Bone marrow (tissue), 2 donors: Measurements from ENCODE around the gene KIAA1191.
"Not testable (repeated sequence)": the region's sequence is repeated elsewhere in the genome, so short reads cannot be mapped to it uniquely, and the experiment has no call there.

Experiments used
- DNase-seq, 2 donors: peaks; one replicate each; lab custom pipeline; 2025; lab: John Stamatoyannopoulos, UW

Gene KIAA1191, protein sequence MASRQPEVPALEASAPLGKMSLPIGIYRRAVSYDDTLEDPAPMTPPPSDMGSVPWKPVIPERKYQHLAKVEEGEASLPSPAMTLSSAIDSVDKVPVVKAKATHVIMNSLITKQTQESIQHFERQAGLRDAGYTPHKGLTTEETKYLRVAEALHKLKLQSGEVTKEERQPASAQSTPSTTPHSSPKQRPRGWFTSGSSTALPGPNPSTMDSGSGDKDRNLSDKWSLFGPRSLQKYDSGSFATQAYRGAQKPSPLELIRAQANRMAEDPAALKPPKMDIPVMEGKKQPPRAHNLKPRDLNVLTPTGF

GRCh38 chr5:176361437-176362232 lies at the start of gene KIAA1191:
Gene KIAA1191, minus strand, starts transcription at chr5:176361764. Its CDS starts 2,256 bp downstream, at chr5:176359508.
- DNase-seq, result peak; percentile 70 to 95

- DNase-seq, result no peak
These were observed 49.1 kb upstream of the KIAA1191 start for GRCh38 chr5:176410486-176411180.

GRCh38 chr5:176409765-176410164 lies 48.2 kb upstream of the KIAA1191 start:
- DNase-seq, result no peak

- no peak for DNase-seq
These were observed 47.0 kb upstream of the KIAA1191 start for GRCh38 chr5:176408590-176408989.

DNA sequence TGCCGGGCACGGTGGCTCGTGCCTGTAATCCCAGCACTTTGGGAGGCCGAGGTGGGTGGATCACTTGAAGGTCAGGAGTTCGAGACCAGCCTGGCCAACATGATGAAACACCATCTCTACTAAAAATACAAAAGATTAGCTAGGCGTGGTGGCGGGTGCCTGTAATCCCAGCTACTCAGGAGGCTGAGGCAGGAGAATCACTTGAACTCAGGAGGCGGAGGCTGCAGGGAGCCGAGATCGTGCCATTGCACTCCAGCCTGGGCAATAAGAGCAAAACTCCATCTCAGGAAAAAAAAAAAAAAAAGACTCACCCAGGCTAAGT lies 46.6 kb upstream of the KIAA1191 start:
- not testable (repeated sequence) for DNase-seq

DNA sequence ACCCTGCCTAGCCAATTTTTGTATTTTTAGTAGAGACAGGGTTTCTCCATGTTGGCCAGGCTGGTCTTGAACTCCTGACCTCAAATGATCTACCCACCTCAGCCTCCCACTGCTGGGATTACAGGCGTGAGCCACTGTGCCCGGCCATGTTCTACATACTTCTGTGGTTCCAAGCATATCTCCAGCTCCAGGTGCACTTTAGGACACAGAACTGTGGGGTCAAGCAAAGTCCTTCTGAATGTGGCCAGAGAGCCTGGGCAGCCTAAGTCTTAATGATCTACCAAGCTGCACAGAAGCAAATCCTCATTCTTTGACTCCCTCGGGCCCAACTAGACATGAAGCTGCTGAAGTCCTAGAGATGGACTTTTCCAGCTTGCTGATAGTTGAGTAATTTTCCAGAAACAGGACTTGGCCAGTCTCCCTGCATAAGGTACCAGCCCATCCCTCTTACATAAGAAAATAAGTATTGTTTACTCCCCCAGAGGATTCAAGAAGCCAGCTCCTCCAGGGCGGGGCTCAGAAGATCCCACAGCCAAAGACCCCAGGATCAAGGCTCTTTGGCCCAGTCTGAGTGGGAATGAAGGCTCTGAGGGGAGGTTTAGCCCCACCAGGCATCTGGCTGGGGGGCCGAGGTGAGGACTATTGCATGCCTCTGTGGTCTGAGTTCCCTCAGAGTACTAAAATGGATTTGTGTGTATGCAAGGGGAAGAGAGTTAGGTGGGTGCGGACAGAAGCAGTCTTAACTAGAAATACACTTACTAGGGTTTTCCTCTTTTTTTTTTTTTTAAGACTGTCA lies 46.1 kb upstream of the KIAA1191 start:
- DNase-seq, result no peak

GRCh38 chr5:176406436-176407052 lies 45.0 kb upstream of the KIAA1191 start:
- no peak for DNase-seq

- no peak for DNase-seq
These were observed 44.3 kb upstream of the KIAA1191 start for GRCh38 chr5:176405656-176406435.

DNA sequence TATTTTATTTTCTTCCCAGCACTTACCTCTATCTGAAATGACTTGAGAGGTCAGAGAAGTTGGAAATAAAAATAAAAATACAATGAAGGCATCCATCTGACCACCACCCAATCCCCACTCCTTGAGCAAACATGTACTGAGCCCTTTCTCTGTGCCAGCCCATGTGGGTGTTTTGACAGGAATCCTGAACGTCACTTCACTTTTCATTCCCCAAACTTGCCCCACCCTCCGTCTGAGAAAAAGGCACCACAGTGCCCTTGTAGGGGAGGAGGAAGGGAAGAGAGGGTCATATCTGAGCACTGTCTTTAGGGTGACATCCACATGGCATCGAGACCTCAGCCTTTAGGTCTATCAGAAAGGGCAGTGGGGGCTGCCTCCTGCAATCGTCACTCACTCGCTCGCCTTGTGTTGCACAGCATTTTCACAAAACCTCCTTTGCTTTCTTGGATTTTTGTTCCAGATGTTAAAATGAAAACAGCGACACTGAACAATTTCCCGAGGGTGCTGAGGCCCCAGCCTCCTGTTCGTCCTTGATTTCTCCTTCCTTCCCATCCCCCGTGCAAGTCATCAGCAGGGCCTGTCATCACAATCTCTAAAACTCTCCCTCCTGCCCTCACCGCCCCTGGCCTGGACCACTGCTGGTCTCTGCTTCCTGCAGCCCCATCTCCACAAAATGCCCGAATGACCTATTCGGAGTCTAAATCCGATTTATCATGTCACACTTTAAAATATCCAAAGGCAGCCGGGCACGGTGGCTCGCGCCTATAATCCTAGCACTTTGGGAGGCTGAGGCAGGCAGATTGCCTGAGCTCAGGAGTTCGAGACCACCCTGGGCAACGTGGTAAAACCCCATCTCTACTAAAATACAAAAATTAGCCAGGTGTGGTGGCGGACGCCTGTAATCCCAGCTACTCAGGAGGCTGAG lies 40.0 kb upstream of the KIAA1191 start:
- DNase-seq, result no peak

DNA sequence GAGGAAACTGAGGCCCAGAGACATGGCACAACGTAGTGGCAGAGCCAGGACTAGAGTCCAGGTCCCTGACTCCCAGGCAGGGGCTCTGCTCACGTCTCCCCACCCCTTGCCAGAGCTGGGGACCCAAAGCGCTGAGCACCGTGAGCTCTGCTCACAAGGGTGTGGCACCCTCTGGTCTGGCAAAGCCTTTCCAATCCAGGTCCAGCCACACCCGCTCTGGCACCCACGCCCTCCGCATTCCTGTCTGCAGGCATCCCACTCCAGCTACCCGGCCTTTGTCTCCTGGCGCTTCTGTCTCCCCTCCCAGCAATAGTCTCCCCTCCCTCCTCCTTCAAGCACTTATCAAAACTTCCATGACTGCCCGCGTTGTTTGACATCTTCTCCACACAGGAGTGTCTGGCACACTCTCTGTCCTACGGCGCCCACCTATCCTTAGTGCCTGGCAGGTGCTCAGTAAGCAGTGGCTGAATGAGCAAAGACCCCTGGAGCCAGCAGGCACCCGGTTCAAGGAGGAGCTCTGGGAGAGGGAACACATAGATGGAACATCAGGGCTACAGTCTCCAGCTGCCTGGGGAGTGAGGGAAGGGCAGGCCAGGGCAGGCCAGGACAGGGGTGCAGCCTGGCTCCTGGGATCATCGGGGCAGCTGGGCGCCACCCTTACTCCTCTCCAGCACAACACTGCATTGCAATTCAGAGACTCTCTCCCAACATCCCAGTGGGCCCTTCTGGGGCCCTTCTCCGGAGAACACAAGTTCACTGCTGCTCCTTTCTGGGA lies 39.0 kb upstream of the KIAA1191 start:
- DNase-seq, result no peak

DNA sequence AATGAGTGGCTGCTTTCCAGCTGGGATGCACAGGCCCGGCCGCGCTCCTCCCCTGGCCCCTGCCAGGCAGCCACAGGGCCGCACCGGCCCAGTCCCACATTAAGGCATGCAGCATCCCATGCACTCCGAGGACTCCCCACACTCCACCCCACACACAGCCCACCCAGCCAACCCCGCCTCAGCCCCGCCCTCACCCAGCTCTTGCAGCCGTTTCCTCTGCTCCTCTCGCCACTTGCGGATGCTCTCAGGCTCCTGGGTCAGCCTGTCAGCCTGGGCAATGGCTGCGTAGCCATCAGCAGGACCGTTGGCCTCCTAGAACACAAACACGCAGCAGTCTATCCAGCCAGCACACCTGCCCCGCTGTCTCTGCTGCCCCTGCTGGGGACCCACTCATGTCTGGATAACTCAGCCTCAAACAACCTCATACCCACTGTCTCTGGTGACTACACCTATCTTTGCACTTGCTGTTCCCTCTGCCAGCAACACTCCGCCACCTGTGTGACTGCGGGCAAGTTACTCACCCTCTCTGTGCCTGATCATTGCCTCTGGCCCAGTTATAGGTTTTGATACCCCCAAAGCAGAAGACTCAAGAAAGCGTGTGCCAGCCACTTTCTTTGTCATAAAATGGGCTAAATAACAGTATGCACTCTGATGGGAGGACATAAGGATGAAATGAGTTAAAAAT lies 36.3 kb upstream of the KIAA1191 start:
- no peak for DNase-seq

GRCh38 chr5:176396330-176396729 lies 34.8 kb upstream of the KIAA1191 start:
- no peak for DNase-seq

GRCh38 chr5:176394881-176395675 lies 33.5 kb upstream of the KIAA1191 start:
- no peak for DNase-seq

- DNase-seq, result no peak
These were observed 32.5 kb upstream of the KIAA1191 start for GRCh38 chr5:176394096-176394495.

GRCh38 chr5:176392526-176392925 lies 31.0 kb upstream of the KIAA1191 start:
- no peak for DNase-seq

GRCh38 chr5:176391999-176392398 lies 30.4 kb upstream of the KIAA1191 start:
- no peak for DNase-seq

DNA sequence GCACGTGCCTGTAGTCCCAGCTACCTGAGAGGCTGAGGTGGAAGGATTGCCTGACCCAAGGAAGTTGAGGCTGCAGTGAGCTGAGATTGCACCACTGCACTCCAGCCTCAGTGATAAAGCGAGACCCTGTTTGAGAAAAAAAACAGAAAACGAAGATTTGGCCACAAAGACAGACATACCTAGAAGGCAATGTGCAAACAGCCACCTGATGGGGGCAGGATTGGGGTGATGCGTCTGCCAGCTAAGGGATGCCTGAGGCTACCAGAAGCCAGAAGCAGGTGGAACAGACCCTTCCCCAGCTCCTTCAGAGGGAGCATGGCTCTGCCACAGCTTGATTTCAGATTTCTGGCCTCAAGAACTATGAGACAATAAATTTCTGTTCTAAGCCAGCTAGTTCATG lies 29.9 kb upstream of the KIAA1191 start:
- DNase-seq, result no peak
